HG03045 (cell line): ENCODE measurements around the gene ACOXL.
A peak's percentile ranks its signal among the peaks of the same experiment; 100 is the strongest.

Experiments used
- ATAC-seq: cut with Tn5 transposase; IDR thresholded peaks from one replicate; pipeline ENCODE4 v1.9.1; 2021; ENCODE audit warnings: mild to moderate bottlenecking, moderate library complexity; ENCODE audit not compliant: unreplicated experiment

Gene ACOXL

GRCh38 chr2:110872521-110872920 lies 140.1 kb downstream of the ACOXL start:
- ATAC-seq: no peak

GRCh38 chr2:110873056-110873502 lies 140.7 kb downstream of the ACOXL start:
- ATAC-seq: no peak

DNA sequence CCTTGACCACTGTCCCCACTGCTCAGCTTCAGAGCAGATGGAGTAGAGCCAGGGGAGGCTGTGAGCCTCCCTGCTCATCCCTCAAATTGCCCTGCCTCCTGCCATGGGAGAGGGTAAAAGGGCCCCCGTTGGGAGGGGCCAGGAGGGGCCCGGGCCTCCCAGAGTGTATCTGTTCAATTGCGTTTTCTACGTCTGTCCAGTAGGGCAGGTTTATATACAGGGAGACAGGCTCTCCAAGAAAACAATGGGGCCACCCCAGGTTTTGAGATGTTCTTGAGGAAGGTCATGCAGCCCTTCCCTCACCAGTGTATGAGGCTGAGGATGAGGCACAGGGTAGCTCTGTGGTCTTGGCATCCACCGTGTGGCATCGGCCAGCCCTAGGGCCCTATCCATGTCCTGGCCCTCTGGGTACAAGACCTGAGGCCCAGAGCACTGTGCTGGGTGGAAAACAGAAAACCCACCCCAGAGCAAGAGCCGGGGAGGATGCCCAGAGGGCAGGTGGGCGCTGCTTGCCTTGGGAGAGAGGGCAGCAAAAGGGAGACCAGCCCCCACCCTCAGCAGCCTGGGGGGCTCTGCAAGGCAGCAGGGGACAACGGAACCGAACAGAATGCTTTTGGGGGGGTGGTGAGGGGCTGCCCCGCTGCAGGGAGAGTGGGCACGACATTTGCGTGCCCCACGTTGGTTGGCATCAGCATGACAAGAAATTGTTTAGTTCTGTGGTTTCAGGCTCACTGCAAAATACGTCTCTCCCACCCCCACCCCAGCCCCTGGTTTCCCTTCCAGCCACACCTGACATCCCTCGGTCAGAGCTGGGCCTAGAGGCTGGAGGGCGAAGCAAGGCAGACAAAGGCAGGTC lies 141.5 kb downstream of the ACOXL start:
- ATAC-seq: no peak

DNA sequence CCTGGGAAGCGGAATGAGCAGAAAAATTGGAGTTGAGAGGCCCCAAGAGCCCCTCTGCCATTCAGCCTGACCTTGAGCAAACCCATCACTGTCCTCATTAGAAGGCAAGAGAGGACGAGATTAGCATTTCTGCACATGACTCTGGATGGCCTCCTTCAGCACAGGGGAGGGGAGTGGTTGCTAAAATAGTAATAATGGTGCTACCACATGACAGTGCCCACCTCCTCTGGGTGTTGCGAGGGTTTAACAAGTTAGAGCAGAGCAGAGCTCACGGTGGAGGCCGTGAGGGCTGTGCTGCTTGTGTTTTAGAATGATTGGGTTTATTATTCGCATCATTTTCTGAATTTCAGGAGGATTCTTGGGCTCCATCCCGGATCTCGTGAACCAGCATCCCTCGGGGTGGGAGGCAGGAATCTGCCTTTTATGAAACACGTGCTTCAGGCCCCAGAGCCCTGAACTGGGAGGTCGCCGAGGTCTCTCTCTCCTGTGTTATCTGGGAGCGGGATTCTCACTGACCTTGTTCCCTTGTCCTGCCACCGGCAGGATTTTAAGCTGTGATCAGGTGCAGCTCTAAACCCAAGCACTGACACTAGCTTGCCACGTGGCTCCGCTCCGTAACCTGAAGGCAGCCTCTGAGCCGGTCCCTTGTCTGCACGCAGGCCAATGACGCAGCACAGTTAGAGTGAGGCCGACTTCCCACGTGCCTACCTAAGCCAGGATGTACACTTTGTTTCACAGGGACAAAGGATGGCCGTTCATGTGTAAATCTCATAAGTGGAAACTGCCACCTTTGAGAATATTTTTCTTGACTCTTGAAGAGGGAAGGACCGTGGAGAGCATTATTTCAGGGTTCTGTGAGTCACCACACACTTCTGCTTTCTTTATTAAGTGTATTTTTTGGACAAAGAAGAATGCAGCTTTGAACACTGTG lies 142.3 kb downstream of the ACOXL start:
- ATAC-seq: no peak

DNA sequence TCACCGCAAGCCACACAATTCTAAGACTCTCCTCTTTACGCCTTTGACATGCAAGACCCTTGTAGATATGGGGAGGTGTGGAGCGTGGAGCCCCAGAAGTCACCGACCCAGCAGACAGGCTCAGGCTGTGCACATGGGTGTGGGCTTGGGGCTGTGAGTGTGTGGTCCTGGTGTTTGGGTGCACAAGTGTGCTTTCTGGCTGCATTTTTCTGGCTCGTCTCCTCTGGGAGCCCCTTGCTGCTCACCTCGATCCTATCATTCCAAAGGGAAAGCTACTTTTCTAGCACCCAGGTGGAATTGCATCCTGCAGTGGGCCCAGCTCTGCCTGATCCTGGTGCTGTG lies 143.0 kb downstream of the ACOXL start:
- no peak for ATAC-seq

- ATAC-seq: no peak
These were observed 144.0 kb downstream of the ACOXL start for GRCh38 chr2:110876167-110876999.

- ATAC-seq: no peak
These were observed 144.9 kb downstream of the ACOXL start for GRCh38 chr2:110877031-110877827.

GRCh38 chr2:110878150-110878549 lies 145.8 kb downstream of the ACOXL start:
- ATAC-seq: no peak

DNA sequence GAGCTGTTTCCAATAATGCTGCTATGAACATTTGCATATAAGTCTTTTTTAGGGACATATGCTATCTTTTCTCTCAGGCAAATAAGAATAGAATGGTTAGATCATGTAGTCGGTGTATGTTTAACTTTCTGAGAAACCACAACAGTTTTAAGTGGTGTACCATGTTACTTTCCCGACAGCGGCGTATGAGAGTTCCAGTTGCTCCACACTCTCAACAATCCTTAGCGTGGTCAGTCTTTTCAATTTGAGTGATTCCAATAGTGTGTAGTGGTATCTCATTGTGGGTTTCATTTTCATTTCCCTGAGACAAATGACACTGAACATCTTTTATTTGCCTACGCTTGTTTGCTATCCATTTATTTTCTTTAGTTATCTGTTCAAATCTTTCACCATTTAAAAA lies 149.5 kb downstream of the ACOXL start:
- peak; percentile 91 for ATAC-seq

GRCh38 chr2:110883406-110883805 lies 151.0 kb downstream of the ACOXL start:
- no peak for ATAC-seq

DNA sequence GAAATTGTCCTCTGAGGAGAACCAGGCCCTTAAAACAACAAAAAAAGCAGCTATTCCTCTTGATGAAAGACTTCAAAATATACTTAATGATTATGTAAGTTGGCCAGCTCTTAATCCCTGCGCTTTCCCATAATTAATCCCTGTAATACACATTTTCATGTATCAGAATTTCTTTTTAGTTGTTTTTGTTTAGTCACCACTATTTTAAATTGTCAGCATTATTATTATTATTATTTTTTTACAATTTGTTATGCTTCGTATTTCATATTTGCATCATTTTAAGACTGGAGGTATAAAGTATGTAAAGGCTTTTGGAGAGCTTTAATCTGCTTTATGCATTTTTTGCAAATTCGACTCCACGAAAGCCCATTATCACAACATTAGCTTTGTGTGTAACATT lies 152.9 kb downstream of the ACOXL start:
- no peak for ATAC-seq

DNA sequence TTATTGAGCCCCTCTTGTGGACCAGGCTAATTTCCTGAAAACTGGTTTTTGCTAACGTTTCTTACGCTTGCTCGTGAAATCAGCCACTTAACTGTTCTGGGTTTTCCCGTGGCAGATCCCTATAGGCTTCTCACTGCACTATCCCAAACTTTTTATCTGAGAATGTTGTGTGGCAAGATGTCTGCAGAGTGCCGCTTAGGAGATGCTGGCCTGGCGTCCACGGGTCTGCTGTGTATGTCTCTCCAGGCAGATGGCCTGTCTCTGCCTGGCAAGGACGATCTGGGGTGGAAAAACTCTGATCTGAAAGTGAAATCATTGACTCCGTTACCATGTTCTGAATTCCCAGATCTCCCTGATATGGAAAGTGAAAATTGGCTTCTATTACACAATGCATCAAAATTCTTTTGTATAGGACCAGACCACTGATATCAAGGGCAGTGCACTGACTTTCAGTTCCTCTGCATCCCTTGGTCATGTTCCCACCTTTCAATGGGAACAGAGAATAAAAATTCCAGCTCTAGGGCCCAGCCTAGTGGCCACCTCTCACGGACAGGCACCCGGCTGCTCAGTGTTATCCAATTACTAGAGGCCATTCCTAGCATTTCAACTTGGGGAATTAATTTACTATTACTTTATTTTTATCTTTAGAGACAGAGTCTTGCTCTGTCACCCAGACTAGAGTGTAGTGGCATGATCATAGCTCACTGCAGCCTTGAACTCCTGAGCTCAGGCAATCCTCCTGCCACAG lies 154.6 kb downstream of the ACOXL start:
- no peak for ATAC-seq

GRCh38 chr2:110888411-110888810 lies 156.0 kb downstream of the ACOXL start:
- no peak for ATAC-seq

- no peak for ATAC-seq
These were observed 159.3 kb downstream of the ACOXL start for GRCh38 chr2:110891626-110892025.

DNA sequence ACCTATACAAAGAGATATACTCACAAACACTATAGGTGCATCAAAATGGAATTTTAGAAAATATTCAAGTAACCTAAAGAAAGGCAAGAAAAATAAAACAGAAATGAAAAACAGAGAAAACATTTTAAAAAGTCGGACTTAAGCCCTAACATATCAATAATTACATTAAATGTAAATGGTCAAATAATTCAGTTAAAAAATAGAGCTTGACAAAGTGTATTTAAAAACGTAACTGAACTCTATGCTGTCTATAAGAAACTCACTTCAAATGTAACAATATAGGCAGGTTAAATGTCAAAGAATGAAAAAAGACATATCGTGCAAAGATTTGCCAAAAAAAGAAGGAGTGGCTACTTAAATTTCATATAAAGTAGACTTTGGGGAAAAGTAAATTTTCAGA lies 163.9 kb downstream of the ACOXL start:
- ATAC-seq: no peak

DNA sequence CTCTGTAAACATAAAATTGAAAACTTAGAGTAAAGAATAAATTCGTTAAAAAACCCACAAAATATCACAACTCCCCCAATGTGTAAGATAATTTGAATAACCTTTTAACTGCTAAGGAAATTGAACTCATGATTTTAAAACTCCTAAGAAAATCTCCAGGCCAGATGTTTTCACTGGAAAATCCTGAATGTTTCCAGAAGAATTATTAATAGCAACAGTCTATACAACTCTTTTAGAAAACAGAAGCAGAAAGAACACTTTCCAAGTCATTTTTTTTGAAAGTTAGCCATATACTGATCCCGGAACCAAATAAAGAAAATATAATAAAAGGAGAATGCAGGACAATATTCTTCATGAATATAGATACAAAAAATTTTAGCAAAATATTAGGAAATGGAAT lies 165.6 kb downstream of the ACOXL start:
- ATAC-seq: no peak

DNA sequence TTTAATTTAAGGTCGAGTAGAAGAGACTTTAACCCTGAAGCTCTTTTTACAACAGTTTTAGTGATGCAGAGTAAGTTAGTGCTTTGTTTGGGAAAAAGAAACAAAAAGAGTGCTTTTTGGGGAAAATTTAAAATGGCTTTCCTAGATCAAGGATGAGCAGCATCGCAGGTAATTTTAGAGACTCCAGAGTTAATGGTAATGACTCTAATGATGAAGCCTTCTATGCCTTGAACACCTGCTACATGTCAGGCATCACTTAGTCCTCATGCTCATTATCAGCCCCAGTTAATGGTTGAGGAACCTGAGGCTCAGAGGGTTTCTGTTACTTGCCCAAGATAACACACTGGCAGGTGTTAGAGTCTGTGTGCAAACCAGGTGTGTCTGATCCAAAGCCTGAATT lies 167.8 kb downstream of the ACOXL start:
- ATAC-seq: no peak

DNA sequence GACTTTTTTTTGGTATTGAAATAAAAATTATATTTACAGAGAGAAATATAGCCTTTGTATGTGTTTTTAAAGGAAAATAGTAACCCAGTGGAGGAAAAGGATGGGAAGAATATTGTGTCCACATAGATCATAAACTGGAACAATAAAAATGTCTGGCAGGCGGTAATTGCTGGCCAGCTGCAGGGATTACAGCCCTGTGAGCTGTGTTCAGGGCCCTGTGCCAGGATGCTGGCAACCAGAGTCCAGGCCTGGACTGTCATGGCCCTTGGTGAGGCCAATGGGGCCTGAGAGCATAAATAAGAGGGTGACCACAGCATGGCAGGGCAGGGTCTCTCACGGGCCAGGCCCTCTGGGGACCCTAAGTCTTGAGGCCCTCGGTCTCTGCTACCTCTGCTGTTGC lies 171.2 kb downstream of the ACOXL start:
- ATAC-seq: no peak

DNA sequence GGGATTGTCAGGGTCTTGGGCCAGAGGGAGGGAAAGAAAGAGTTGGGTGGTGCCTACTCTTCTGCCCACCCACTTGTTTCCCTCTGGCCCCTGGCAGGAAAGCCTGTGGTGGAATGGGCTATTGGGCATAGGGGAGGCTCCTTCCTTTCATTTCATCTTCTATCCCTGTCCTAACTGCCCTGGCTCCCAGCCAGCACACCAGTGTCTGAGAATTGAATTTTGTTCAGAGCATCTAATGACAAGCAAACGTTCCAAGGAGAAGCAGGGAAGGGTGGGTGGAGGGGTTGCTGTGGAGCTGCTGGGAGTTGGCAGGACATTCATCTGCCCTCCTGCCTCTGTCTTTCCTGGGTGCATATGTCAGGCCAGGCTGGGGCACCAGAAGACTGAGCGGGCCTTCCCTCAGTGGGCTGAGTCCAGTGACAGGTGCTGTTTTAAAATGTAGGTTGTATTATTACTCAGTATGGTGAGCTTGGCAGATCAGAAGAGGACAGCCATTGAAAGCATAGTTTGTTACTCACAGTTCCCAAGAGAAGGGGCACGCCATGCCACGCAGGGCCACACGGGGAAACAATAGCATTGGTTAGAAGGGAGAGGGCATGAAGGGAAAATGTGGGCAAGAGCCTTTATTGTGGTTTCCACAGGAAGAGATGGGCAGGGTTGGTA lies 171.9 kb downstream of the ACOXL start:
- no peak for ATAC-seq
